Hematopoietic multipotent progenitor cell treated with erythropoietin and hydrocortisone succinate and interleukin-3 and kit ligand, for 4 days (in vitro differentiated cells): Measurements from ENCODE around the gene CTCFL.
A peak's percentile ranks its signal among the peaks of the same experiment; 100 is the strongest.
"Not testable (repeated sequence)": the region's sequence is repeated elsewhere in the genome, so short reads cannot be mapped to it uniquely, and the experiment has no call there.

Experiments
- DNase-seq: peaks from one replicate; pipeline ENCODE4 v3.0.0-alpha.2; 2015

CTCFL gene

GRCh38 chr20:57535297-57535696, 10.4 kb upstream of the CTCFL start:
- DNase-seq = no peak

GRCh38 chr20:57532104-57532503, 7.2 kb upstream of the CTCFL start:
- no peak for DNase-seq

DNA sequence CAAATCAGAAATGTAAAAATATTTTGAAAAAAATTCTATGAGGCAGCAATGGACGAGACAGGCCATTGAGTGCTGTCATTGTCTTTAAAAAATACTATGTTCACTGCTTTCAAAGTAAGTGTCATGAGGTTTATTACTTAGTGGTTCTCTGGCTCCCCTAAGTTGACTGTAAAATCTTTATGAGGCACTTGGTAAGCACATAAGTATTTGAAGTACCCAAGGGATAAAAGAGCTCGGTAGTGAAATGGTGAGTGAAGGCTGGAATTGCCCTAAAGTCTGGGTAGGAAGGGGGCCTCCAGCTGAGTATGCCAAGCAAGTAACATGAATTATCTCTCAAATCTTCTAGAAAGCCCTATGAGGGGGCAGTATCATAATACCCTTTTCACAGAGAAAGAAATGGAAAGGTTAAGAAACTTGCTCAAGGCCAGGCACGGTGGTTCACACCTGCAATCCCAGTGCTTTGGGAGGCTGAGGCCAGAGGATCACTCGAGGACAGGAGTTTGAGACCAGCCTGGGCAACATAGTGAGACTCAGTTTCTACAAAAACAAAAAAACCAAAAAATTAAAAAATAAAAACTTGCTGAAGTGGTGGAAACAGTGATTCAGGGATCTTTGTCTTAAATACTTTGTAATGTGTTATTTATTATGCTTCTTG, 5.5 kb upstream of the CTCFL start:
- no peak for DNase-seq

DNA sequence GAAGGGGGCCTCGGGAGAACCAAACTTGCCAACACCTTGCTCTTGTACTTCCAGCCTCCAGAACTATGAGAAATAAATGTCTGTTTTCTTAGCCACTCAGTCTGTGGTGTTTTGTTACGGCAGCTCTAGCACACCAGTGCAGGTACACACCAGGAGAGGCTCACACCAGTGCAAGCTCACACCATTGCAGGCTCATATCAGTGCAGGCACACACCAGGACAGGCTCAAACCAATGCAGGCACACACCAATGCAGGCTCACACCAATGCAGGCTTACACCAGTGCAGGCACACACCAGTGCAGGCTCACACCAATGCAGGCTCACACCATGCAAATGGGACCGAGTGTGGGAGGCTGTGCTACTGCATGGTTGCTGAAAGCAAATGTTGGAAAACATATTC, 4.9 kb upstream of the CTCFL start:
- no peak for DNase-seq

DNA sequence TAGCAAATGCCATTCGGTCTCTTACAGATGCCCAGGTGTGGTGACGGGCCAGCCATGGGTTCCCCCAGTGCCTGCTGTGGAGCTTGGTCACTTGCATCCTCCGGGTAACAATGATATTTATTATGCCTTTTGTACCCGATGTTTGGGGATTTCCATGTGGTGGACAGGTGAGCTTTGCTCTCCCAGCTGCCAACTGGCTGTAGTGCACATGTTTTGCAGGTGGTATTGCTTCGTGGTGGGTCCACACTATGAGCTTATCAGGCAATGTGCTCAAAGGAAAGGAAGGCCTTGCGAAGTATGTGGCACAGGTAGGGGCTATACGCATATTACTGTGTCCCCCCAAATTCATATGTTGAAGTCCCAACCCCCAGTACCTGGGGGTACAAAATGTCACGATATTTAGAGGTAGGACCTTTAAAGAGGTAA, 4.2 kb upstream of the CTCFL start:
- DNase-seq = no peak

- DNase-seq = no peak
Observed at GRCh38 chr20:57528148-57528547, 3.2 kb upstream of the CTCFL start.

DNA sequence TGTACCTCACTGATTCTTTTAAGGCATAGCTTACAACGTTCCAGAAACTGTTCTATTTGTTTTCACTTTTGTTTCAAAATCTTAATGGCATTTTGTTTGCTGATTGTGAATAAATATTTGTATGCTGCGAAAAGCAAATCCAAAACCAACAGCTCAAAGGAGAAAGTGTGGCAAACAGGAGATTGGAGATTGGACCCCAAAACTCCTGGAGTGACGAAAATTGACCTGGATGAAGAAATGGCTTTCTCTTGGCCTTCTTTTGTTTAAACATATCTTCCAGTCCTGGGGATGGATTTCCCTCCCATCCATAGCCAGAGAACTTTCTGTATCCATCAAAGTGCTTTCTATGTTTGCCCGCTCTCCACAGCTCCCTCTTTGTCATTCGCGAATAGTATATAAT, 2.8 kb upstream of the CTCFL start:
- DNase-seq = no peak

DNA sequence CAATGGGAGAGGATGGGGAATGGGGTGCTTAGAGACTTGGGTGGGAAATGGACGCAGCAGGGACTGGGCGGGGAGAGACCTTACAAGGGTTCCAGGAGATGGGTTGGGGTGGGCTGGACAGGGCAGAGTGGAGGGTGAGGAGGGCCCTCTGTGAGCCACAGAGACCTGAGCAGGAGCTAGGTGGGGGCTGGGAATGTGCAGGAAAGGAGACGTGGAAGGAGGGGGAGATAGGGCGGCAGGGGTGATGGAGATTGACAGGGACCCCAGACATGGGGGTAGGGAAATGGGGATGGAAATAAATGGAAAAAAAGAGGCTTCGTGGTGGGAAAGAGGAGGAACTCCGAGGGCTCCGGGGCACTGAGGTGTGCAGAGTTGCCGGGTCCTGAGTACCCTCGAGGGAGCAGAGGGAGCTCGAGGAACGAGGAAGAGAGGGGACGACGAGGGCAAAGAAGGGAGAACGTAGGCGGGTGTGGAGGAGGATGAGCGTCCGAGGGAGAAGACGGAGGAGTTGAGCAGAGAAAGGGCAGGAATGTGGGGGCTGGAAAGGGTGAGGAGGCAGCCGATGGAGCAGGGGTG, 2.0 kb upstream of the CTCFL start:
- no peak for DNase-seq

DNA sequence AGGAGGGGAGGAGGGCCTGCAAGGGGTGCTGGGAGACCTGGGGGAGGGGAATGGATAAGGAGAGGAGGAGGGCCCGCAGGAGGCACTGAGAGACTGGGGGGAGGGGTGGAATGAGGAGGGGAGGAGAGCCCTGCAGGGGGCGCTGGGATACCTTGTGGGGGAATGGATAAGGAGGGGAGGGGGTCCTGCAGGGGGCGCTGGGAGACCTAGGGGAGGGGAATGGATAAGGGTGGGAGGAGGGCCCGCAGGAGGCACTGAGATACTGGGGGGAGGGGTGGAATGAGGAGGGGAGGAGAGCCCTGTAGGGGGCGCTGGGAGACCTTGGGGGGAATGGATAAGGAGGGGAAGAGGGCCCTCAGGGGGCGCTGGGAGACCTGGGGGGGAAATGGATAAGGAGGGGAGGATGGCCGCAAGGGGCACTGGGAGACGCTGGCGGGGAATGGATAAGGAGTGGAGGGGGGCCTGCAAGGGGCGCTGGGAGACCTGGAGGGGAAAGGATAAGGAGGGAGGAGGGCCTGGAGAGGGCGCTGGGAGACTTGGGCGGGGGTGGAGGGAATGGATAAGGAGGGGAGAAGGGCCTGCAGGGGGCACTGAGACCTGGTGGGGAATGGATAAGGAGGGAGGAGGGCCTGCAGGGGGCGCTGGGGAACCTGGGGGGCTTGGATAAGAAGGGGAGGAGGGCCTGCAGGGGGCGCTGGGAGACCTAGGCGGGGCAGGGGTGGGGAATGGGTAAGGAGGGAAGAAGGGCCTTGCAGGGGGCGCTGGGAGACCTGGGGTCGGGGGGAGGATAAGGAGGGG, 1.3 kb upstream of the CTCFL start:
- peak; percentile 75 for DNase-seq

DNA sequence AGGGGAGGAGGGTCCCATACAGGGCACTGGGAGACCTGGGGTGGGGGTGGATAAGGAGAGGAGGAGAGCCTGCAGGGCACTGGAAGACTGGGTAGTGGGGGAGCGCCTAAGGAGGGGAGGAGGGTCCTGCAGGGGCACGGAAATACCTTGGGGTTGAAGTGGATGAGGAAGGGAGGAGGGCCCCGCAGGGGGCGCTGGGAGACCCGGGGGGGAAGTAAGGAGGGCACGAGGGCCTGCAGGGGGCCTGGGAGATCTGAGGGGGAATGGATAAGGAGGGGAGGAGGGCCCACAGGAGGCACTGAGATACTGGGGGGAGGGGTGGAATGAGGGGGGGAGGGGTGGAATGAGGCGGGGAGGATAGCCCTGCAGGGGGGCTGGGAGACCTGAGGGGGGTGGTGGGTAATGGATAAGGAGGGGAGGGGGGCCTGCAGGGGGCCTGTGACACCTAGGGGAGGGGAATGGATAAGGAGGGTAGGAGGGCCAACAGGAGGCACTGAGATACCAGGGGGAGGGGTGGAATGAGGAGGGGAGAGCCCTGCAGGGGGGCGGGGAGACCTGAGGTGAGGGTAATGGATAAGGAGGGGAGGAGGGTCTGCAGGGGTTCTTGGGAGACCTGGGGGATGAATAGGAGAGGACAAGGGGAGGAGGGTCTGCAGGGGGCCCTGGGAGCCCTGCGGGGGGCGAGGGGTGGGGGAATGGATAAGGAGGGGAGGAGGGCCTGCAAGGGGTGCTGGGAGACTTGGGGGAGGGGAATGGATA, 567 bp upstream of the CTCFL start:
- no peak for DNase-seq

DNA sequence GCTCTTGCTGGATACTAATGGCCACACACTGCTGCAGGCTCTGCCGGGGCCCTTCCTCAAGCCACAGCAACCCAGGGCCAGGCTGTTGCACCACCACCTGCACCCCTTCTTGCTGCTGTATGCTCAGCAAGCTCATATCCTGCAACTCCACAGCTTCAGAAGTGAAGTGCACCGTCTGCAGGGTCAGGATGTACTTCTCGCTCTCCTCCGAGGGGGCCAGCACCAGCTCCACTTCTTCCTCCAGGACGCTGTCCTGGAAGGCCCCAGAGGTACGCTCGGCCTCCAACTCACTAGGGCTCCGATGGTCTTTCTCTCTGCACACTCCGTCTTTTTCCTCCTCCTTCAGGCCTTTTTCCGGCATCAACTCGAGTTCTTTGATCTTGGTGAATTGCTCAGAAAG, 1.2 kb downstream of the CTCFL start:
- DNase-seq = no peak

DNA sequence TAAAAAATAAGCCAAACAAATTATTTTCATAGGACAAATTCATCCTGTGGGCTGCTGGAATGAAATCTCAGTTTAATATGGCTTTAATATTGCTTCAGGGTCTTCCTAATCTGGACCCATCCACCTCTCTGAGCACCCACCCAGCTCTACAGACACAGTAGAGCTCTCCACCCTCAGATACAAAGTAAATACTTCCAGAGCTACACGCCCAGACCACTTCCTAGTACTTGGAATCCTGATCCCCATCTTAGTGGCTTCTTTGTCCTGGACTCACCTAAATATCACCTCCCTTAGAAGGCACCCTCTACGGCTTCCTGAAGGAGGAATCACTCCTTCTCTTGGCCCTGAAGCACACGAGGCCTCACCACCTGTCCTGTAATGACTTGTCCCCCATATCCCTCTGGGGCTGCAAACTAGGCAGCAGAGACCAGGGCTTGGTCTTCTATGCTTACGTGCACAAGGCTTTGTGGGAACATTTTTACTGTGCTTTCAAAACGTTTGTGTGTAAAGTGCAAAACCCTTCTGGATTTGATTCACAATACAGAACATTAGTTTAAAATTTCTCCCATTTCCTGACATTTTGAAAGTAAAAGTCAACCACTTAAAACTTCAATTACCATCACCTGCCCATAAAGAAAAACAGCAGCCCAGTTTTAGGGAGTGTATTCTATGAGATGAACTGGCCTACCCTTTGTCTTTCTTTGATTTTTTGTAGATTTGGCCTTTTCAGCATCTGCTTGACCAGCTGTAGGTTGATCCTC, 2.4 kb downstream of the CTCFL start:
- no peak for DNase-seq

DNA sequence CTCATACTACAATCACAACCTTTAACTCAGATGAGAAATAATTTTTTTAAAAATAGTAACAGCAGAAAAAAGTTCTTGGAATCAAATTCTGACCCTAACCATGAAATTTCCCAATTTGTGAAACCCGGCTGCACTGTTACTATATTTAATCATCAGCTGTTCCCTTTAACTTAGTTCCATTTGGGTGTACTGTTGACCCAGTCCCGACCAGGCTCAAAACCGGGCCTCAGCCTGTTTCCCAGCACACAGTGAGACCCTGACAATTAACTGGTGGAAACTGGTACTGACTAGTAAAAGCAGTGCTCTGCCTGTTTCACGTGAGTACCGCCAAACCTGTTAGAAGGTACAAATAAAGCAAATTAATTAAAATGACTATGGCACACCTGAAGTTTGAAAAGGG, 7.0 kb downstream of the CTCFL start:
- DNase-seq = no peak

DNA sequence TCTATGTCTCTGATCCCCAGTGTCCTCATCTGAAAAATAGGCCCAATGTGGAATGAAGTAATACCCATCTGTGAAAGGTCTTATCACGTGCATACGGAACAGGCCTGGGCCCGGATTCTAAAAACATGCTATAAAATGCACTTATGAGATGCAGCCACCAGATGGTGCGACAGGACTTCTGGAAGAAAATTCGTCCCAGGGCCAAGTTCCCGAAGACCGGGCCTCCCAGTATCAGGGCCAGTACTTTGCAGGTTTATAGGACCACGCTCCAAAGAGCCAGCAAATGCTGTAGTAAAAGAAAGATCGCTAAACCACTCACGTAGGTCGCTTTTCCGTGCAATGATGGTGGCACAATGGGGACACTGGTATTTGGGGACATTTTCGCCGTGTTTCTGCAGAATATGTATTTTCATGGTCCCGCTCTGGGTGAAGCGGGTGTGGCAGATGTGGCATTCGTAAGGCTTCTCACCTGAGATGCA, 10.6 kb downstream of the CTCFL start:
- DNase-seq = peak; percentile 81

GRCh38 chr20:57513199-57513598, 11.7 kb downstream of the CTCFL start:
- no peak for DNase-seq

- DNase-seq = no peak
Observed at GRCh38 chr20:57512432-57512831, 12.5 kb downstream of the CTCFL start.

DNA sequence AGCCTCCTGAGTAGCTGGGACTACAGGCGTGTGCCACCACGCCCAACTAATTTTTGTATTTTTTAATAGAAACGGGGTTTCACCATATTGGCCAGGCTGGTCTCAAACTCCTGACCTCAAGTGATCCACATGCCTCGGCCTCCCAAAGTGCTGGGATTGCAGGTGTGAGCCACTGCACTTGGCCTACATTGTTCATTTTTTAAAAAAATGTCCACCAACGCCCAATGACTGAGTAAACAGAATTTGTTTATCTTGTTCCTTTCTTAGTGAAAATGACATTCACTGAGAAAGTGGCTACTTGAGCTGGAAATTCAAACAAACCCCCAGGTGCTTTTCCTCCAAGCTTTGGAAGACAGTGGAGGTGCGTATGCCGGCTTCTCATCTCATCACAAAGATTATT, 13.2 kb downstream of the CTCFL start:
- not testable (repeated sequence) for DNase-seq

GRCh38 chr20:57509665-57510237, 15.2 kb downstream of the CTCFL start:
- DNase-seq = peak; percentile 58

DNA sequence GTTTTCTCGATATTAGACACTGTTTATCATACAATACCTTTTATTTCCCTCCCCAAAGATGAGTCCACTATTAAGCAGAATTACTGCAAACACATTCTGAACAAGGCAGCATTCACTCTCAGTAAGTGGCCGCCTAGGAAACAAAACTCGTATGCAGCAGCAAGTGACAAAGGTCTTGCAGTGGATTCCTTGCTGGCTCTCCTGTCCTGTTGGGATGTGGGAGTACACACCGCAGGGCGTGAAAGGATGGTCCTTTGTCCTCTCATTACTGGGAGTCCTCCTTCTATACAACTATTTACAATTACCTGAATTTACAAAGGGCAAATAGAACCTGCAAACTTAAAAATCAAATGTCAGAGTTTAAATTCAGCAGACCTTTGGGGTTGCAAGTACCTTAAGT, 16.1 kb downstream of the CTCFL start:
- no peak for DNase-seq

DNA sequence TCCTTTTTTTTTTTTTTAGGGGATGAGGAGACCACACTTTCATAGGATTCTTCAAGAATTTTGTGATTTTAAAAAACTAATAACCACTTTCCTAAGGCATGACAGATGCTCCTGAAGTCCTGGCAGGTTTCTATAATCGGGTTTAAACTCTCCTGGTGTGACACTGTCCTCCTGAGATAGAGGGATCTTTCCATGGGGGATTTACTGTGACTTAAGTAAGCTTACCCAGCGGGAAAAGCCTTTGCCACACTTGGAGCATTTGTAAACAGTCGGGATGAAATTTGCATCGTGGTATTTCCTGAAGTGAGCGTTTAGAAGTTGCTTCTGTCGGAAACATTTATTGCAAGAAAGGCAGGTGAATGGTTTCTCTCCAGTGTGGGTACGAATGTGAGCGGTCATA, 16.6 kb downstream of the CTCFL start:
- no peak for DNase-seq

- no peak for DNase-seq
Observed at GRCh38 chr20:57507477-57507876, 17.5 kb downstream of the CTCFL start.

DNA sequence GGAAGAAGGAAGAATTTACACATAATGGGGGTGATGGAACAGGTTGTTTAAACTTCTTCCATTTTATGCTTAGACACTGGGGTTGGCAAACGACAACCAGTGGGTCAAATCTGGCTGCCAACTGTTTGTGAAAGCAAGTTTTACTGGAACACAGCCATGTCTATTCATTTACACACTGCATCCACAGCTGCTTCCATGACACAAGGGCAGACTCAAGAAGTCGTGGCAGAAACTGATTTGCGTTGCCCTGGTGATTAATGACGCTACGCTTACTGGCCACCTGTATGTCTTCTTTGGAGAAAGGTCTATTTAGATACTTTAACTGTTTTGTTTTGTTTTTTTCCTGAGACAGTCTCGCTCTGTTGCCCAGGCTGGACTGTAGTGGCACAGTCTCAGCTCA, 19.0 kb downstream of the CTCFL start:
- DNase-seq = no peak
